Cerebellar cortex (tissue), 1 donor: Measurements from ENCODE around the gene PRPF4.
"Not testable (repeated sequence)": the region's sequence is repeated elsewhere in the genome, so short reads cannot be mapped to it uniquely, and the experiment has no call there.

Experiments
- DNase-seq: peaks from one replicate; pipeline ENCODE4 v3.0.0-alpha.2; 2015; ENCODE audit warnings: low spot score

PRPF4 gene

DNA sequence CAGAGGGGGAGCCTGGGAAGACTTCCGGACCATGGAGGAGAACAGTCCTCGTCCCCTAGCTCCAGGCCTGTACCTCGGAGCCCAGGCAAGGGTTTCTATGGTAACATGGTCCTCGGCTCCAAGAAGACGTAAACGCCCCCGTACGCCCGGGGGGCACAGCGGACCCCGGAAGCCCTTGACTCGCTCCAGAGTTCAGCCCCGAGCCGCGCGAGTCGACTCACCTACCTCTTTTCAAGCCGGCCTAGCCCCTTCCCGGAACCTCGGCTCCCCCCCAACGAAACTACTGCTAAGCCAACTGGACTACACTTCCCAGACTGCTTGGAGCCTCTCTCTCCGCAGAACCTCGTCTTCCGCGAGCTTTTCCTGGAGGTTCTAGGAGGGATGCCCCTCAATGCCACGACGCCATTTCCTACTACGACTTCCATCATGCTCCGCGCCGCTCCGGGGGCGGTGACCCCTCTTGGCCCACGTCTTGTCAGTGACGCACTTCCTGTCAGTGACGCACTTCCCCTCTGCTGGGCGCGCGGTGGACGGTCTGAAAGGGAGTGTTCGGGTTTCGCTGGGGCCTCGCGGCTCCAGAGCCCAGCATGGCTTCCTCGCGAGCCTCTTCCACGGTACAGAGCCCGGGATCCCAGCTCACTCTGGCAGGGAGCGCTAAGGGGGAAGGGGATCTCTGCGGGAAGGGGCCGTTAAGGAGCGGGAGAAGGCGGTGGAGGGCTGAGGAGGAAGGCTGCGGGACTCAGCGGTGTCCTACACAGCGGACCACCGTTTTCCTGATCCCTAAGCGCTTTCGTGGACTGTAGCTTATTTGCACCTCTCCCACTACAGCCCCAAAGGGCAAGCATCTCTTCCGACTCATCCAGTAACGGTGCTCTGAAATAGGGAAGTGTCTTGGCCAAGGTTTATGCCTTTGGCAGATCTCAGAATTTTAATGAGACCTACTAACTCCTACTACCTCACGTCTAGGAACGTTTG lies at the start of gene PRPF4, which contains the start of gene CDC26:
Gene PRPF4 (plus strand): TSS at position 502 of the 975 bp plus-strand sequence. CDS start 86 bp downstream, at position 588.
Gene CDC26 (minus strand): TSS at position 416 of the 975 bp plus-strand sequence. CDS start 3,065 bp downstream, outside the sequence.
- DNase-seq, result peak; percentile 99

DNA sequence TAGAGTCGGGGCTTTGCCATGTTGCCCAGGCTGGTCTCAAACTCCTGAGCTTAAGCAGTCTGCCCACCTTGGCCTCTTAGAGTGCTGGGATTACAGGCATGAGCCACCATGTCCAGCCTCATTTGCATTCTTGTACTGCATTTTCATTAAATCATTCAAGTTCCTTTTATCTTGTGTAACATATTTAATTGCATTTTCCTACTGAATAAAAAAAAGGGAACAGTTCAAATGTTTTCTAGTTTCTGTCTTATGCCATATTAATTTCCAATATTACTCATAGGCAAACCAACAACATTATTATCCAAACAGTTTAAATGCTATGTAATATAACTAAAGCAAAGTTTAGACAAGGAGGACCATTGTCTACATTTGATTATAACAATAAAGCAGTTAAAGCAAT lies 48.0 kb upstream of the PRPF4 start:
- no peak for DNase-seq

DNA sequence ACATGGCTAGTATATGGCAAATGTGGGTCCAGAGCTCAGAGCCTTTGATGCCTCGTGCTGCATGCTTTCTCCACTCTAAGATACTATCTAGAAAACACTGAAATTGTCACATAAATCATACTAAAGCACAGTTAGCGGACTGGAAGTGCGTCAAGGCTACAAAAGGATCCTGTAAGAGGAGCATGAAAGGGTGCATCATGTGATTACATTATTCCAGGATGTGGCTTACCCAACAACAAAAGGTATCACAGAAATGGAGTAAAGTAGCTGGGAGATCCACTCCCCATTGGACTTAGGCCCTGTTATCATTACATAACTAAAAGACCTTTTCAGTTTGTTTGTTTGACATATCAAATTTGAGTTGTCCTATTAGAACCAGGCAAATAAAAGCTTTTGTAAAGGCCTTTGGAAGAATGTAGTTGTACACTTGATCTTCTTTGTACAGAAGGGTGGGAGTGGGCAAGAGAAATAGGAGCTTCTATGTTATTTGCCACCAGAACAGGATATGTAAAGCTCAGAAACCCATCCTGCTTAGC lies 47.3 kb upstream of the PRPF4 start:
- no peak for DNase-seq

DNA sequence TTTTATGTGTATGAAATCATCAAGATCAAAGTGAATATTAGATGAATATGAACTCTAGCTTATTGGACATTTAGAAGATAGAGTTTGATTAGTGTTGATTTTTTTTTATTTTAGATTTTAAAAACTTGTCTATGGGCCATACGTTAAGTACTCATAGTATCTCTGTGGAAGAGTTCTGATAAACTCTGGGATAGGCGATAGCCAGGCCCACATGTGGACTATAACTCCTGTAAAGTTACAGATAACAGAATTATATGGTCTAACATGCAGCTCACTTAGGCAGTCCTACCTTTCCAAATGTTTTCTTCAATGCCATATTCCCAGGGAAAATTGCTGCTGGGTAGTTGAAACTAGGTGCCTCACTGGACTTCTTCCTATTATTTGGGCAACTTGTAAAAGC lies 43.8 kb upstream of the PRPF4 start:
- no peak for DNase-seq

DNA sequence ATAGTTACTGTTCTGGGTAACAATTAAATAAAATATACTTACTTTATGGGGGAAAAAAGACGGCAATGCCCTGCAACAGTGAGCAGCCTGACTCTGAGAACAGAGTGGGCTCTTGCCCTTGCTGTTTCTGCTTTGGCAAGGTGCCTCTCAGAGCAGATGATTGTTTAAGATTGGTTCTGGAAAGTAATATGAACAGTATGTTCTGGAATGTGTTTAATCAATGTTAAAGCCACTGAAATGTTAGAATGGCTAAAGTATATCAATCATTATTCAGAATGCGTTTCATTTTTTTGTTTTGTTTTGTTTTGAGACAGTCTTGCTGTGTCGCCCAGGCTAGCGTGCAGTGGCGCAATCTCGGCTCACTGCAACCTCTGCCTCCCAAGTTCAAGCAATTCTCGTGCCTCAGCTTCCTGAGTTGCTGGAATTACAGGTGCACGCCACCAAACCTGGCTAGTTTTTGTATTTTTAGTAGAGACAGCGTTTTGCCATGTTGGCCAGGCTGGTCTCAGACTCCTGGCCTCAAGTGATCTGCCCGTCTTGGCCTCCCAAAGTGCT lies 39.7 kb upstream of the PRPF4 start:
- not testable (repeated sequence) for DNase-seq

DNA sequence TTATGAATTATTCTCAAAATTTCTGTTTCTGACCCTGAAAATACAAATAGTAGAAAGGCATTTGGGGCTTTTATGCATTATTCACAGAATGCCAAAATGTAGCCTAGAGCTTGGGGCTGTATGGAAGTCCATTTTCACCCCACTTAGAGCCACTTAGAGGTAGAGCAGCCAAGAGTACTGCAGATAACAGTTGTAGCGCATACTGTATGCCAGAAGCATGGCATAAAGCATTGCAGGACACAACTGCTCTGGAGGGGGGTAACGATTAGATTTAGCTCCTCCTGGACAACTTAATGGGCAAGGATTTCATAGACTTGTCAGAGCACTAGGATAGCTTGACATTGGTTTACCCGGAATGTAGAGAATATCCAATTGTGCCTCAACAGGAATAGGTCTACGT lies 38.4 kb upstream of the PRPF4 start:
- DNase-seq, result no peak

DNA sequence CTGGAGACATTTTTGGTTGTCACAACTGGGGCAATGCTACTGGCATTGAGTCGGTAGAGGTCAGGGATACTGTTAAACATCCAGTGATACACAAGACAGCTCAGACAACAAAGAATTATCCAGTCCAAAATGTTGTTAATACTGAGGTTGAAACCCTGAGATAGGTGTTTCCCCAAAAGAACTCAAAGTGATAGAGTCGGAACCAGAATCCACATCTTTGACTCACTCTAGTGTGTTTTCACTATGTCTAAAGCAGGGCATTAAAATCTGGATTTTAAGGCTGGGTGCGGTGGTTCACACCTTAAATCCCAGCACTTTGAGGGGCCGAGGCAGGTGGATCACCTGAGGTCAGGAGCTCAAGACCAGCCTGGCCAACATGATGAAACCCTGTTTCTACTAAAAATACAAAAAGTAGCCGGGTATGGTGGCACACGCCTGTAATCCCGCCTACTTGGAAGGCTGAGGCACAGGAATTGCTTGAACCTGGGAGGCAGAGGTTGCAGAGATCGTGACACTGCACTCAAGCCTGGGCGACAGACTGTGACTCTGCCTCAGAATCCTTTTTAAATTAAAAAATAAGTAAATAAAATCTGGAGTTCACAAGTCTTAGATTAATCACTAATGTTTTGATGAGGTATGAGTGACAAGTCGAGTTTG lies 37.1 kb upstream of the PRPF4 start:
- no peak for DNase-seq

DNA sequence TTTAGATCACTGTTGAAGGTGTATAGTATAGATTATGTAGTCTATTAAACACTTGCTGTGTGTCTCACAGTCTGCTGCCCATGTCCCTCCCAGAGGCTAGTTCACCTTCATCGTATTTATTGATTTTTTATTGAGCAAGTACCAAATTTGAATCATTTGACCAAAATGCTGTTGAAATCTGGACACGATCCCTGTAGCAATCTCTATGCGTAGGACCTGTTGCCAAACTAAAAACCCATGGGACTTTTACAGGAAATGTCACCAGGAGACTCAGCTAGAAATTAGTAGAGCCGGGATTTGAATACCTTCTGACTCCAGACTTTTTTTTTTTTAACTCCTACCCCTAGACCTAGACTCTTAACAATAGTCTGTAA lies 36.6 kb upstream of the PRPF4 start:
- DNase-seq, result no peak

DNA sequence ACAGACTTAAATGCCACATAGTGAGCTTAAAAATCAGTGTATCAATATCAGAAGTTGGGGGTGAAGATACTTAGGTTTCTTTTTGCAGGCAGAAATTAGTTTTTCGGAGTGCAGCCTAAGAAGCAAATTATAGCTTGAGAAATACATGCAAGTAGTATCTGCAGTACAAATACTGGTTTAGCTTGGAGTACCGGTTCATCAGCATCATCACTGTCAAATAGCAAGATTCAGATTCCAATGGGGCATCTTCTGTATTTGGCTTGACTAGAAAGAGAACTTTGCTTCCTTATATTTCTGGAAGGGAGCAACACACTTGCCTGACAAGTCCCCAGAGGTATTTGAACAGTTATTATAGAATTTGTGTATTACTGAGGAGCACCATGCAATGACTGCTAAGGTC lies 34.3 kb upstream of the PRPF4 start:
- no peak for DNase-seq

DNA sequence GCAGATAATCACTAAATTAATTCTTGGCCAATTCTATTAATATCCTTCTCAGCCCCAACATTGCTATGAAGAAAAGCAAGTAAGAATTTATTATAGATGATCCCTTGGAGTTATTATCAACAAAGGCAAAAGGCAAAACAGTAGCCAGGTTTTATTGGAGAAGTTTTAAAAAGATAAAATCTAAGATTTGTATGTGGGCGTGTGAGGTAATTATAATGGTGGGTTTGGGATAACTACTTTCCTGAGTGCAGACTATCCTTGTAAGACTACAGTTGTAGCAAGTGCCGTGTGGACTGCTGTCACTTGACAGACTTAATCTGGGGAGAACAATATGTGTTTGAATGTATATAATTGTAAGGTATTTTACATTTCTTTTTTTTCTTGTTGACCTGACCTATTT lies 30.9 kb upstream of the PRPF4 start:
- DNase-seq, result no peak

DNA sequence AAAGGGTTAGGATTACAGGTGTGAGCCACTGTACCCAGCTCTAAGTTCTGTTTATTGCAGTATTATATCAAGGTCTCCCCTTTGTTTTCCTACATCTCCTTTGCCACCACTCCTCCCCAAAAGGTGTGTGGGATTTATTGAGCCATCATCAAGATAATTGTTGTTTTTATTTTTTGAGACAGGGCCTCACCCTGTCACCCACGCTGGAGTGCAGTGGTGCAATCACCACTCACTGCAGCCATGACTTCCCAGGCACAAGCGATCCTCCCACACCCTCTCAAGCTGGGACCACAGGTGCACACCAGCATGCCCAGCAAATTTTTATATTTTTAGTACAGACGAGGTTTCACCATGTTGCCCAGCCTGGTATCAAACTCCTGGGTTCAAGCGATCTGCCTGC lies 29.6 kb upstream of the PRPF4 start:
- DNase-seq, result no peak

DNA sequence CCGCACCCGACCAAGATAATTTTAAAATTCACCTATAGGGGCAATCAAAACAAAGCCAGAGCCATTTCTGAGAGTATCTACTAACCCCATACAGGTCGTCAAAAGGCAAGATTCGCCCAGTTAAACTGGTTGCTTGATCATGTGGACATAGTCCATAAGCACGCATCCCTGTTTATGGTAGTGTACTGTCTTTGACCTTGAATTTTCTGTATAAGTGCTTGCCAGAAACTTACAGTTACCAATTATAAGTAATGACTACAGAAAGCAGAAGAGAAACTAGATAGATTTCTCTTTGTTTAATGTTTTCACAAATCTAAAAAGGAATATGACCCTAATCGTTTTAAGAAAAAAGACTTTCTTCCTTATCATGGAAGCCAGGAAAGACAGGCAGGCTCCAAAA lies 28.5 kb upstream of the PRPF4 start:
- no peak for DNase-seq

DNA sequence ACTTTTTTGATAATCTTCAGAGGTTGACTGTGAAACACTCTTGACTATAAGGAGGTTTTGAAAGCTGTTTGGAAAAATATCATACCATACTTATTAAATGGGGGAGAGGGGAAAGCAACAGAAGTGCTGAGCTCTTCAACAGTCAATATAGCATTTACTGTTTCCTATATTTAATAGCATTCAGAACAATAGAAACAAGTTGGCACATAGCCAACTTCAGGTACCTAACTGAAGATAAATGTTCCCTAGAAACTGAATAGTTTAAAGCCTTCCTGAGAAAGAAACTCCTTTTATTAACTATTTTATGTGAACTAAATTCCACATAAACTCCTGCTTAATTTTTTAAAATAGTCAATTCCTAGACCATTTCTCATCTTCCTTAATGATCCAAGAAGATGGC lies 27.8 kb upstream of the PRPF4 start:
- no peak for DNase-seq

DNA sequence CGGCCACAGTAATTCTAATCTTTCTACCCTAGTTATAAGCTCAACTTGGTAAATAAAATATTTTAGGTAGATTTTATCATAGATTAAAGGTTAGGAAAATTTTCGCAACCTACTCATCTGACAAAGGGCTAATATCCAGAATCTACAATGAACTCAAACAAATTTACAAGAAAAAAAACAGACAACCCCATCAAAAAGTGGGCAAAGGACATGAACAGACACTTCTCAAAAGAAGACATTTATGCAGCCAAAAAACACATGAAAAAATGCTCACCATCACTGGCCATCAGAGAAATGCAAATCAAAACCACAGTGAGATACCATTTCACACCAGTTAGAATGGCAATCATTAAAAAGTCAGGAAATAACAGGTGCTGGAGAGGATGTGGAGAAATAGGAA lies 25.8 kb upstream of the PRPF4 start:
- DNase-seq, result not testable (repeated sequence)

DNA sequence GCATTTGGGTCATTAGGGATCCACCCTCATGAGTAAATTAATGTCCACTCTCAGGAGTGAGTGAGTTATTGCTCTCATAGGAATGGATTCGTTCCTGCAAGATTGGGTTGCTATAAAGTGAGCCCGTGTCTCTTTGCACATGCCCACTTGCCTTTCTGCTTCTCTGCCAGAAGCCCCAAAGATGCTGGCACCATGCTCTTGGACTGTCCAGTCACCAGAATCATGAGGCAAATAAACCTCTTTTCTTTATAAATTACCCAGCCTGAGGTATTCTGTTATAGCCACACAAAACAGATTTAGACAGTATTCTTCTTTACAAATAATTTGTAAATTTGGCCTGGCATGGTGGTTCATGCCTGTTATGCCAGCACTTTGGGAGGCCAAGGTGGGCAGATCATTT lies 24.7 kb upstream of the PRPF4 start:
- DNase-seq, result no peak

DNA sequence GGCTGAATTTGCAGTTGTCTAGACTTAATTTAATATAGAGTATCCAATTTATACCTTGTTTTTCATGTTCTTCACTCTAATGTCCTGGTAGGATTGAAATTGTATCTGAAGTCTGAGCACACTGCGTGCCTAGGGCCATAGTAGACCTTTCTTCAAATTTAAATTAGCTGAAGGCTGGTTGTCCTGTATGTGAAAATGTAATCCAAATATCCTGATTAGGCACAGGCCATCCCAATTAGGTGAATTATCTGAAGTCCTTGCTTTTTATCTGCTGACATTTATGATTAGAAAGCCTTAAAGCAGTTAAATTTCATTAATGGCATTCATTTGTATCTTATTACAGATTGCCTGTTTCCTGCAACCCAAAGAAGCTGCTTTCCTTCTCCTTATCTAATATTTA lies 20.5 kb upstream of the PRPF4 start:
- no peak for DNase-seq

DNA sequence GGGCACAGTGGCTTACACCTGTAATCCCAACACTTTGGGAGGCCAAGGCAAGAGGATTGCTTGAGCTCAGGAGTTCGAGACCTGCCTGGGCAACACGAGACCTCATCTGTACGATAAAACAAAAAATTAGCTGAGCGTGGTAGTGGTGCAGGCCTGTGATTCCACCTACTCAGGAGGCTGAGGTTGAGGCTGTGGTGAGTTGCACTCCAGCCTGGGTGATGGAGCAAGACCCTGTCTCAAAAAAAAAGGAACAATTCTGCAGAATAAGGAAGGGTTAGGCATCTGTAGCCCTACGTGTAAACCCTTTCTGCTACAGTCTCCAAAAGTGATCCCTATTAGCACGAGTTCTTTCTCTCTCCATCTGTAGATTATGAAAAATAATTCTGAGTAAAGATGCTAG lies 20.0 kb upstream of the PRPF4 start:
- DNase-seq, result no peak

DNA sequence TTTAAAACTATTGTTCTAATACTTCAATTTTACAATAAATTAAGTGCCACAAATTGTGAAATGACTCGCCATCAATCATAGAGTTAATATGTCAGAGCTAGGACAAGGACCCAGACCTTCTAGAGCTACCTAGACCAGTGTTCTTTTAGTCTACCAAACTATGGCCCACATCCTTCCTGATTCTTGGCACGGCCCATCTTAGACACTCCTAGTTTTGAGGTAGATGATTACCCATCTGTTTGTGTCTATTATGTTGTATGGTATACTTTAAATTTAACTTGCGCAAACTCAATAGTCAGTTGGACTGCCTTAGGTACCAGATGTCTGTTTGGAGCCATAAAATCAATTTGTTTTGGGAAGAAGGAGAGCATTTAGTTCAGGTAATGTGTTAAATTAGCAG lies 17.6 kb upstream of the PRPF4 start:
- DNase-seq, result no peak

DNA sequence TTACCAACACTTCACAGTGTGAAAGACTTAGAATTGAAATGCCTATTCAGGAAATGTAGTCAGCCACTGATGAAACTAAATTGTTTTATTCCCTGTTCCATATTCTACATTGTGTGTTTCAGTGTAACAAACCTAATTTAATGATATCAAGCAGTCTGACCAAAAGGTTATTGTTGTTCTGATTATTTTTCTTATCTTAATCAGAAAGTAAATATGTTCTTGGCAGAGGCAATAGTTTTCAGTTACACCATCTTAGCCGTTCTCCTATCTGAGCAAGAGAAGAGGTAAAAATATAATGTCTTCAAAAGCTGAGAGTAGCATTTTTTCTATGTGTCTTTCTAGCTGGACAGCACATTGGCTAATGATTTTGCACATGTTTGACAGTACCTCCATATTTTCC lies 17.2 kb upstream of the PRPF4 start:
- DNase-seq, result no peak

DNA sequence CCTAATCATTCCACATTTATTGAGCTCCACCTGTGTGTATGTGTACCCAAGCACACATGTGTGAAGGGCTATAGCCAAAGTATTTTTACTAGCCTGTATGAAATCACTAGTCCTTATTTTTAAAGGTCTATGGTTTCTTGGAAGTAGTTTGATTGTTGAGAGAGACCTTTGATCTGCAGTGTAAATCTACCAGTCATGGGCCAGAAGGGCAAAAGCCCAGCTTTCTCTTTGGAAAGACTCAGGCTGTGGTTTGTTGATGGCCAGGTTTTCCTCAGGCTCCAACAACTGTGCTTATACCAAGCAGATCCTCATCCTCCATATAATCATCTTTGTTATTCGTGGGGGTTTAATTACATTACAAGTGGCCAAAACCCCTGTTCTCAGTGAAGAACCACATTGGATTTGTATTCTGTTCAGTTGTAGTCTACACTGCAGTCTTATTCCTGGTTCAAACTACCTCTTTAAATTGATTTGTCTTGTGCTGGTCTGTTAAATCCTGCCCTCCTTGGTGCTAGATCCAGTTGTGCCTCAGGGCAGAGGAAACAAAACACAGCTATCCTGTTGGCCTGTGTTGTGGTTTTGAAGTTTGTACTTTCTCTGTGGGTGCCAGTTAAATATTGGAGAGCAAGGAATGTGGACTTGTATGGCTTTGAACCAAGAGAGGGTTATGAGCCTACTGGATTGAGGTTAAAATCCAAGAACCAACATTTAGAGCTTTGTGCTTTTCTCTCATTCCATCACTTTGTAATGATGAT lies 13.4 kb upstream of the PRPF4 start:
- DNase-seq, result no peak

DNA sequence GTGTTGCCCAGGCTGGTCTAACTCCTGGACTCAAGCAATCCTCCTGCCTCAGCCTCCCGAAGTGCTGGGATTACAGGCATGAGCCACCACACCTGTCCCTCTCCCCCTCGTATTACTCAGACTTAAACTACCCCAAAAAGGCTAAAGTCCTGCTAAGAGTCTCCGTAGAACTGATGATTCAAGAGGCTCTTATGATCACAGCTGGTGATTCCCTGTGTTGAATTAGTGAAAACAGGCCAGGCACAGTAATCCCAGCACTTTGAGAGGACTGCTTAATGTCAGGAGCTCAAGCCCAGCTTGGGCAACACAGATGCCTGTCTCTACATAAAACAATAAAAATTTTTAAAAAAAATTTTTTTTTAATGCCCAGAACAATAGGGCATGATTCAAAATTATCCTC lies 9.3 kb upstream of the PRPF4 start:
- DNase-seq, result no peak
